Breast epithelium (tissue), 3 donors: Measurements from ENCODE around the gene TENM4.

Experiments used
- POLR2A ChIP-seq: fragments of 450-650 bp; IDR thresholded peaks from one replicate; pipeline ENCODE4 v1.6.1; 2016; ENCODE audit warnings: antibody characterized with exemption, mild to moderate bottlenecking, moderate library complexity
- POLR2AphosphoS5 ChIP-seq, 3 donors: sonication (generic); formaldehyde crosslinking; IDR thresholded peaks; one replicate each; pipeline ENCODE4 v1.6.1; 2017; ENCODE audit warnings: antibody characterized with exemption in 3 of 3
- TF ChIP-seq, protein P1 (sequence below), 3 donors: fragments of 450-650 bp; IDR thresholded peaks; one replicate each; pipeline ENCODE4 v1.5.1; 2016 to 2017; ENCODE audit warnings: antibody characterized with exemption in 3 of 3, mild to moderate bottlenecking in 3 of 3, moderate library complexity in 3 of 3

DNA sequence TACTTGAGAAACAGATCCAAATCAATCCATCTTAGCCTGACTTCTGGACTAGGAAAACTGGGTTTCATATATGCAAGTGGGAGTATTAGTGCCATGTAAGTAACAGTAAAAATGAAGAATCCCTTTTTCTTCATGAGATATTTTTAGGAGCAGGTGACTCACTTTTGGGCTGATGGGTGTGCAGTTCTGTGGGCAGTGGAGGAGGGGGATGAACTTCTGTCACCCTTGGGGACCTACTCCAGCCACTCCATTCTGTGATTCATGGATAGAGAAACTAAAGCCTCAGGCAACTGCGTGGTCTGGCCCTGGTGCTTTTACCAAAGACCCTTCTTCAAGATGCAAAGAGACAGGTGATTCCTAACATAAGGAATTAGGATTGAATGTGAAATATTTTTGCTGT lies 657.5 kb downstream of the TENM4 start:
- TF ChIP-seq, protein P1, sequence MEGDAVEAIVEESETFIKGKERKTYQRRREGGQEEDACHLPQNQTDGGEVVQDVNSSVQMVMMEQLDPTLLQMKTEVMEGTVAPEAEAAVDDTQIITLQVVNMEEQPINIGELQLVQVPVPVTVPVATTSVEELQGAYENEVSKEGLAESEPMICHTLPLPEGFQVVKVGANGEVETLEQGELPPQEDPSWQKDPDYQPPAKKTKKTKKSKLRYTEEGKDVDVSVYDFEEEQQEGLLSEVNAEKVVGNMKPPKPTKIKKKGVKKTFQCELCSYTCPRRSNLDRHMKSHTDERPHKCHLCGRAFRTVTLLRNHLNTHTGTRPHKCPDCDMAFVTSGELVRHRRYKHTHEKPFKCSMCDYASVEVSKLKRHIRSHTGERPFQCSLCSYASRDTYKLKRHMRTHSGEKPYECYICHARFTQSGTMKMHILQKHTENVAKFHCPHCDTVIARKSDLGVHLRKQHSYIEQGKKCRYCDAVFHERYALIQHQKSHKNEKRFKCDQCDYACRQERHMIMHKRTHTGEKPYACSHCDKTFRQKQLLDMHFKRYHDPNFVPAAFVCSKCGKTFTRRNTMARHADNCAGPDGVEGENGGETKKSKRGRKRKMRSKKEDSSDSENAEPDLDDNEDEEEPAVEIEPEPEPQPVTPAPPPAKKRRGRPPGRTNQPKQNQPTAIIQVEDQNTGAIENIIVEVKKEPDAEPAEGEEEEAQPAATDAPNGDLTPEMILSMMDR (IDR thresholded peaks at IDR 0.05): no peak
- TF ChIP-seq POLR2A (no peak), POLR2AphosphoS5 (IDR thresholded peaks at IDR 0.05) (no peak)
